Measurements from ENCODE around the gene MGMT. TPM values are rescaled to one million over a fixed set of nuclear protein-coding genes. Genes with fewer than 3 reads are reported as not detected.

The MGMT gene
- total and polyA plus RNA-seq, 3 donors from 2014 or later: 32.8 to 40.7 (median 37.9) TPM

DNA sequence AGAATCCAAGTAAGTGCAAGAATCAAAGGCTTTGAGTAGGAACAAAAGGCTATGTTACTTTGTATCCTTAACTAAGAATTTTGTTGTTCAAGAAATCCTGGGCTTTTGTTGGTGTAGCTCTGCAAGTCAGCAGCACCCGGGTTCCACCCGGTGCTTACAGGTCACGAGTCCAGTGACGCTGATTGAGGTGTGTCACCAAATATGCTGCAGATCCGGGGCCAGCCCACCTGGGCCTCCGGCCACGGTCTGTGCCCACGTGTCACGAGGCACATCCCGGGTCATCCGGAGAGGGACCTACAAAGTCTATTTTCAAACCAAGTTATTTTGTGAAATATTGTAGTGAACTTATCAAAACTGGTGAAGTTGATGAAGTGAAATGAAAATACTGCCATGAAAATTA lies 103.1 kb downstream of the MGMT start:
- WGBS, 2 donors: 94 to 95% methylated on average over 11 of the region's 11 CpGs

DNA sequence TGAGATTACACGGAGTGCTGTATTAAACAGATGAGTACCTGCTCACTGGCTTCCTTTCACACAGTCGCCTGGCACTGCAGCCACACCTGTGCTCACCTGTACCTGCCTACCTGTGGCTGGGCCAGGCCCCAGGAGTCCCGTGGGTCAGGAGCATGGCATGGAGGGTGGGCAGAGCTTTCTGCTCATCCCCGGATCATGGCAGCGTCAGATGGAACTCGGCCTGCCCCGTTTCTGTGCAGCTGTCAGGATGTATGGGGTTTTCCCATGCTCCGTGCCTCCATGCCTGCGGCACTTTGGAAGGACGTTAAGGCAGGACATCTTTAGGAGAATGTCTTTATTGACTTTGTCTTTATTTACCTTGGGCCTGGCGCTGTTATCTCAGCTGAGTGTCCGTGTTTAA lies 112.2 kb downstream of the MGMT start:
- H3K27ac ChIP-seq: no peak overlapping the region
- WGBS, 2 donors: 94 to 96% methylated on average over 11 to 12 of the region's 12 CpGs
- H3K27me3 ChIP-seq: no peaks in the 10 kb centered on the region
- no peaks in the 10 kb centered on the region for H3K36me3 ChIP-seq (ENCODE audit: low read depth, missing control alignments)
- TF ChIP-seq POLR2A (IDR thresholded peaks at IDR 0.05): no peak
- TF ChIP-seq, protein P1, sequence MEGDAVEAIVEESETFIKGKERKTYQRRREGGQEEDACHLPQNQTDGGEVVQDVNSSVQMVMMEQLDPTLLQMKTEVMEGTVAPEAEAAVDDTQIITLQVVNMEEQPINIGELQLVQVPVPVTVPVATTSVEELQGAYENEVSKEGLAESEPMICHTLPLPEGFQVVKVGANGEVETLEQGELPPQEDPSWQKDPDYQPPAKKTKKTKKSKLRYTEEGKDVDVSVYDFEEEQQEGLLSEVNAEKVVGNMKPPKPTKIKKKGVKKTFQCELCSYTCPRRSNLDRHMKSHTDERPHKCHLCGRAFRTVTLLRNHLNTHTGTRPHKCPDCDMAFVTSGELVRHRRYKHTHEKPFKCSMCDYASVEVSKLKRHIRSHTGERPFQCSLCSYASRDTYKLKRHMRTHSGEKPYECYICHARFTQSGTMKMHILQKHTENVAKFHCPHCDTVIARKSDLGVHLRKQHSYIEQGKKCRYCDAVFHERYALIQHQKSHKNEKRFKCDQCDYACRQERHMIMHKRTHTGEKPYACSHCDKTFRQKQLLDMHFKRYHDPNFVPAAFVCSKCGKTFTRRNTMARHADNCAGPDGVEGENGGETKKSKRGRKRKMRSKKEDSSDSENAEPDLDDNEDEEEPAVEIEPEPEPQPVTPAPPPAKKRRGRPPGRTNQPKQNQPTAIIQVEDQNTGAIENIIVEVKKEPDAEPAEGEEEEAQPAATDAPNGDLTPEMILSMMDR (IDR thresholded peaks at IDR 0.05): no peak
- no peak overlapping the region for H3K4me3 ChIP-seq
- DNase-seq: no peak
- intact Hi-C loops (cut with DNase I; ENCODE audit: low total_unique reads): no loop called here
- H3K4me1 ChIP-seq: no peaks in the 10 kb centered on the region
- no peaks in the 10 kb centered on the region for H3K9me3 ChIP-seq

More for the DNA sequence above, 103.1 kb downstream of the MGMT start:
- no peaks in the 10 kb centered on the region for H3K27me3 ChIP-seq
- H3K36me3 ChIP-seq (ENCODE audit: low read depth, missing control alignments): no peaks in the 10 kb centered on the region
- intact Hi-C loops (cut with DNase I; ENCODE audit: low total_unique reads): no loop called here
- no peaks in the 10 kb centered on the region for H3K4me1 ChIP-seq
- TF ChIP-seq, protein P1 (IDR thresholded peaks at IDR 0.05): no peak
- TF ChIP-seq POLR2A (IDR thresholded peaks at IDR 0.05): no peak
- H3K27ac ChIP-seq: no peak overlapping the region
- H3K4me3 ChIP-seq: no peak overlapping the region
- H3K9me3 ChIP-seq: no peaks in the 10 kb centered on the region
- DNase-seq: no peak

DNA sequence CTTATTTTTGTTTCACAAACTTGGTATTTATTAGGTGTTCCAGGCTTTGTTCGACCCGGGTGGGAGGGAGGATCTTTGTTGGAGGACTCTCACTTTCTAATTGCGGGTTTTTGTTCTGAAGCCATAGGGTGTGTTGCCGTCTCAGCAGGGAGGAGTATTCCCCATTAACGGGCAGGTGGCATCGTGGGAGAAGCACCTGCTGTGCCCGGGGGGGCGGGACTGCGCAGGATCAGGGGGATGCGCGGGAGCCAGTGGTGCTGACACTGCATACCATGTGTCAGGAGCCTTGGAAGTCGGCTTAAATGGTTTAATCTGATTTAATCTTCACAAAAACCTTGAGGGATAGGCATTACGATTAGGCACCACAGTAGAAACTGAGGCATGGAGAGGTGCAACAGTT lies 113.0 kb downstream of the MGMT start:
- H3K27me3 ChIP-seq: no peaks in the 10 kb centered on the region

DNA sequence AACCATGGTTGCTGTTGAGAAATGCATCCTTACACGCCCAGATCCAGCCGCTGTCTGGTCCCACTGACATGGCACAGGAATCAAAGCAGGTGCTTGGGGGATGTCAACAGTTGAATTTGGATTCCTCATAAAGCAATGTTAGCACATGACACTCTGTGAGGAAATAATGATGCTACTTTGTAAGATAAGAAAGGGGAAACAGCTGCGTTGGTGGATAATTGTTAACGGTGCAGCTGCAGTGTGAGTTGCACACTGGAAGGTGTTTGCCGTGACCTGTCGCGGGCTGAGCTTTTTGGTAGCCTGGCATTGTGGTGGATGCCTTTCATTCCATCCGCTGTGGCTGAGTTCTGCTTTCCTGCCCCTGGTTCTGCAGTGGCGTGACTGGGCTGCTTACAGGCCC lies 113.9 kb downstream of the MGMT start:
- 87 to 95% methylated on average over 9 of the region's 9 CpGs for WGBS, 2 donors
- H3K36me3 ChIP-seq (ENCODE audit: low read depth, missing control alignments): no peaks in the 10 kb centered on the region

More for the DNA sequence above, 113.0 kb downstream of the MGMT start:
- intact Hi-C loops (cut with DNase I; ENCODE audit: low total_unique reads): no loop called here
- Histone ChIP-seq H3K27ac (no peak overlapping the region), H3K36me3 (ENCODE audit: low read depth, missing control alignments) (no peaks in the 10 kb centered on the region), H3K9me3 (no peaks in the 10 kb centered on the region), H3K4me3 (no peak overlapping the region), H3K4me1 (no peaks in the 10 kb centered on the region)
- no peak for DNase-seq
- WGBS, 2 donors: 82 to 95% methylated on average over 13 of the region's 13 CpGs
- TF ChIP-seq, protein P1 (IDR thresholded peaks at IDR 0.05): no peak
- TF ChIP-seq POLR2A (IDR thresholded peaks at IDR 0.05): no peak

More for the DNA sequence above, 113.9 kb downstream of the MGMT start:
- no peak overlapping the region for H3K27ac ChIP-seq
- H3K27me3 ChIP-seq: no peaks in the 10 kb centered on the region
- TF ChIP-seq POLR2A (IDR thresholded peaks at IDR 0.05): no peak
- TF ChIP-seq, protein P1 (IDR thresholded peaks at IDR 0.05): no peak
- H3K4me1 ChIP-seq: no peaks in the 10 kb centered on the region
- intact Hi-C loops (cut with DNase I; ENCODE audit: low total_unique reads): no loop called here
- H3K9me3 ChIP-seq: no peaks in the 10 kb centered on the region
- DNase-seq: no peak
- no peak overlapping the region for H3K4me3 ChIP-seq

Measured in testis (tissue), 3 donors.